Measurements from ENCODE around the gene CALB2.

GRCh38 chr16:71384073-71384724 lies 25.7 kb downstream of the CALB2 start:
- TF ChIP-seq, protein P1, sequence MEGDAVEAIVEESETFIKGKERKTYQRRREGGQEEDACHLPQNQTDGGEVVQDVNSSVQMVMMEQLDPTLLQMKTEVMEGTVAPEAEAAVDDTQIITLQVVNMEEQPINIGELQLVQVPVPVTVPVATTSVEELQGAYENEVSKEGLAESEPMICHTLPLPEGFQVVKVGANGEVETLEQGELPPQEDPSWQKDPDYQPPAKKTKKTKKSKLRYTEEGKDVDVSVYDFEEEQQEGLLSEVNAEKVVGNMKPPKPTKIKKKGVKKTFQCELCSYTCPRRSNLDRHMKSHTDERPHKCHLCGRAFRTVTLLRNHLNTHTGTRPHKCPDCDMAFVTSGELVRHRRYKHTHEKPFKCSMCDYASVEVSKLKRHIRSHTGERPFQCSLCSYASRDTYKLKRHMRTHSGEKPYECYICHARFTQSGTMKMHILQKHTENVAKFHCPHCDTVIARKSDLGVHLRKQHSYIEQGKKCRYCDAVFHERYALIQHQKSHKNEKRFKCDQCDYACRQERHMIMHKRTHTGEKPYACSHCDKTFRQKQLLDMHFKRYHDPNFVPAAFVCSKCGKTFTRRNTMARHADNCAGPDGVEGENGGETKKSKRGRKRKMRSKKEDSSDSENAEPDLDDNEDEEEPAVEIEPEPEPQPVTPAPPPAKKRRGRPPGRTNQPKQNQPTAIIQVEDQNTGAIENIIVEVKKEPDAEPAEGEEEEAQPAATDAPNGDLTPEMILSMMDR (IDR thresholded peaks at IDR 0.05): no peak
- TF ChIP-seq POLR2A (IDR thresholded peaks at IDR 0.05): no peak
